ENCODE measurements around the gene STON2.
"Not testable (repeated sequence)": the region's sequence is repeated elsewhere in the genome, so short reads cannot be mapped to it uniquely, and the experiment has no call there.

The STON2 gene

GRCh38 chr14:81433378-81433777 lies 33.3 kb upstream of the STON2 start:
- DNase-seq (ENCODE audit: low read depth) = no peak
- no peak for TF ChIP-seq CTCF (conservative IDR thresholded peaks at IDR 0.05; ENCODE audit: low read length)
- no peak overlapping the region for H3K4me3 ChIP-seq (ENCODE audit: low read length)

DNA sequence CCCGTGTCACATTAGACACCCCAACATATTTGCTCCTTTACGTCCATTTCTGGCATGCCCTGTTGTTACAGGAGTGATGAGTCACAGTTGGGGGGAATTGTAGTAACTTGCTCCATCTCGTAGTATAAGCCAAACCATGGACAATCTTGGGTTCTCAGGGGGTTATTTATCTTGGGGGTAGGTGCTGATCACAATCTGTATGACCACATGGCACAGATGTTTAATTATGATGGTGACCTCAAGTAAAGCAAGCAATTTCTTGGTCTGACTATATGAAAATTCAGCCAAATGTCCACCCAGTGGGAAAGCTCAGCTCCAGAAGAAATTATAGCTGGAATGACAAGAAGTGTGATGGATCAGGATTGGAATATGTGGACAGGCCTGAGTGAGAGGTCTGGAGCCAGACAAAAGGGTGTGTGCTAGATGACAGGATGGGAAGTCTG lies 32.1 kb upstream of the STON2 start:
- TF ChIP-seq CTCF (conservative IDR thresholded peaks at IDR 0.05; ENCODE audit: low read length) = no peak
- no peak overlapping the region for H3K4me3 ChIP-seq (ENCODE audit: low read length)
- no peak for DNase-seq (ENCODE audit: low read depth)

DNA sequence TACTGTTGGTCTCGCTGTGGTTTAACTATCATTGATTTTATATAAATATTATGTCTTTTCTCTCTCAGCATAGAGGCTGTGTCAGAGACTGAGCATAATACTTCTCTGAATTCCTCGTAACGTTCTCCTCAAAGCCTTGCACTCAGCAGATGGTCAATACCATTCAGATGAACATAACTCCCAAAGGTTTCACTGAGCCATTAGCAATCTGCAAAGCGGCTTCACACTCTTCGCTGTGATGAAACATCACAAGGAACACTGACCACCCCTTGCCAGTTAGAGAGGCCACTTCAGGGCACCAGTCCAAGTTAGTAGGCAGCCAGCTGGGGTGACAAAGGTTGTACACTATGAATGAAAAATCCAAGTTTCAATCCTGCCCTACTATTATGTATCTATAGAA lies 30.1 kb upstream of the STON2 start:
- no peak for TF ChIP-seq CTCF (conservative IDR thresholded peaks at IDR 0.05; ENCODE audit: low read length)
- no peak for DNase-seq (ENCODE audit: low read depth)
- no peak overlapping the region for H3K4me3 ChIP-seq (ENCODE audit: low read length)

GRCh38 chr14:81429749-81430148 lies 29.6 kb upstream of the STON2 start:
- DNase-seq (ENCODE audit: low read depth); H3K4me3 ChIP-seq (ENCODE audit: low read length): not testable (repeated sequence)

DNA sequence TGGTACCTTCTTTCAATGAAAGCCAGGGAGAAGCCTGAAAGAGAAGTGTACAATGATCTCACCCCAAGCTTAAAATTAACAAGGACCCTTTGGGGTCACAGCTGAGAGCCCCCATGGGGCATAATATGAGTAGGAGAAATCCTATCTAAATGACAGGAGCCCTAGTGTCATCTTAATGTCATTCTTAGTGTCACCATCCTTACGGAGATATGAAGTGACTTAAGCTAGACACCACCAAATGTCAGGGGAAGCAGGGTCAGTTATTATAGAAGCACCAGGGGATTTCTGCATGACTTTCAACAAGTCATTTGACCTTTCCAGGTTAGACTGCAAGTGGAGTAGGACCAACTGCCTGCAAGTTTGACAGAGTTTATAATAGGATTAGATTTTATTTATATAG lies 28.9 kb upstream of the STON2 start:
- no peak for TF ChIP-seq CTCF (conservative IDR thresholded peaks at IDR 0.05; ENCODE audit: low read length)
- DNase-seq (ENCODE audit: low read depth) = no peak
- no peak overlapping the region for H3K4me3 ChIP-seq (ENCODE audit: low read length)

DNA sequence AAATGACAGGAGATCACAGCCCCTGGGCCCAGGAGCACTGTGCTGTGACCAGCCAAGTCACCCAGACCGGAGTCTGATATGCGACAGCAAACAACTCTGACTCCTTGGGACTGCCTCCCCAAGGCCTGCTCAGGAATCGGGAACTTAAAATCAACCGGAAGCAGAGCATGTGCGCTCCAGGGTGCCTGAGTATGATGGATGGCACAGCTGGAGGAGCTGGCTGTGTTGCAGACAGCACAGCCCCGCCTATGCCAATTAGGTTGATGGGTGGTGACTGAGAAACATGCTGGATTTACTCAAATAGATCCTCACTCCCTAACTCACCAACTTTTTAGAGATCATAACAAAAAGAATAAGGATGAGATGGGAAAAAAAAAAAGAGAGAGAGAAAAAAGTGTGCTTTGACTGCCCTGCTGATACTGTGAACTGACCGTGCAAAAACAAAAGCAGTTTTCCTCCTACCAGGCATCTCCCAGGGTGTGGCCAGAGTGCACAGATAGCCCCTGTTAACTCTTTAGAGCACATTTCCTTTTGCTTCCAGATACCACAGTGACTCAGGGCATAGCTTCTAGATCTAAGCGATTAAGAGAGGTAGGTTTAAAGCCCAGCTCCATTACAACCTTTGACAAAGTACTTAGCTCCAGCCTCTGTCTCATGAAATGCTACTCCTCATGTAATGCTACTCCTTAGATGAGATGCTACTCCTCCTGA lies 27.4 kb upstream of the STON2 start:
- H3K4me3 ChIP-seq (ENCODE audit: low read length) = no peak overlapping the region
- no peak for DNase-seq (ENCODE audit: low read depth)
- TF ChIP-seq CTCF (conservative IDR thresholded peaks at IDR 0.05; ENCODE audit: low read length) = no peak

DNA sequence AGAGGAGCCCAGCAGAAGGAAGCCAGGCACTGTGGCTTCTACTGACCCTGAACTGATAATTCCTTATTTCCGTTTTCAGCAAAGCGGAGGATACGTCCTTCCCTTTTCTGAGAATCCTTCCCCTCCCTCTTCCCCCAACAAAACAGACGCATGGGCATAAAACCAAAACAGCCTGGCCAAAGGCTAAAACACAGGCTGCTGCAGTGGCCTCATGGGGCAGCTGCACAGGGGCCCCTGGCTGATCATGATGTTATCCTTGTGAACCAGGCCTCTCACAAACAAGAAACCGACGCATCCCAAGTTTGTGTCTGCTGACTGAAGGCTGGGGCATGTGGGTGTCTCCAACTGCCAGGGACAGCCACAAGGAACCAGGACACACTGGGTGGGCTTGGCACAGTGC lies 23.4 kb upstream of the STON2 start:
- TF ChIP-seq CTCF (conservative IDR thresholded peaks at IDR 0.05; ENCODE audit: low read length) = no peak
- no peak for DNase-seq (ENCODE audit: low read depth)
- H3K4me3 ChIP-seq (ENCODE audit: low read length) = no peak overlapping the region
